CD4-positive, CD25-positive, alpha-beta regulatory T cell (primary cell): Measurements from ENCODE around the gene GATM. TPM values are rescaled to one million over a fixed set of nuclear protein-coding genes. Genes with fewer than 3 reads are reported as not detected.
A peak's percentile ranks its signal among the peaks of the same experiment; 100 is the strongest.

Experiments
- ATAC-seq, 2 donors: fragments of 150-1000 bp; cut with Tn5 transposase; one replicate each; pipeline ENCODE4 v1.10.0; 2021; ENCODE audit warnings: low read depth in 2 of 2, moderate number of reproducible peaks in 2 of 2, moderate library complexity in 1 of 2
- DNase-seq, 3 donors: peaks; one replicate each; pipeline versions ENCODE4 v3.0.0 to v3.0.0-alpha.2; 2012 to 2022; ENCODE audit warnings: mixed read lengths in 1 of 3
- H3K27ac ChIP-seq: one replicate; pipeline ENCODE4 v1.7.0; 2013; ENCODE audit warnings: mild to moderate bottlenecking, low read length; ENCODE audit not compliant: insufficient read depth, poor library complexity, severe bottlenecking
- H3K27me3 ChIP-seq: one replicate; pipeline ENCODE4 v1.7.0; 2013; ENCODE audit warnings: low read length; ENCODE audit not compliant: control insufficient read depth, insufficient read depth
- H3K36me3 ChIP-seq: one replicate; pipeline ENCODE4 v1.7.0; 2013; ENCODE audit warnings: mild to moderate bottlenecking, low read length, moderate library complexity; ENCODE audit not compliant: control insufficient read depth, insufficient read depth
- H3K4me1 ChIP-seq: 2 replicates; pipeline ENCODE4 v1.7.0; 2013; ENCODE audit warnings: mild to moderate bottlenecking, low read length; ENCODE audit not compliant: insufficient read depth, control insufficient read depth, poor library complexity, severe bottlenecking
- H3K4me3 ChIP-seq: one replicate; pipeline ENCODE4 v1.7.0; 2013; ENCODE audit warnings: low read depth, mild to moderate bottlenecking, low read length, moderate library complexity
- H3K9me3 ChIP-seq, 2 experiments: 1 replicate in 1 of 2; 2 replicates in 1 of 2; pipeline ENCODE4 v1.7.0; 2013; ENCODE audit warnings: low read length in 2 of 2, mild to moderate bottlenecking in 1 of 2, moderate library complexity in 1 of 2; ENCODE audit not compliant: control insufficient read depth in 2 of 2
- H3K27ac Mint-ChIP-seq, 3 donors: one replicate each; pipeline ENCODE4 v1.8.0; 2020 to 2022; ENCODE audit warnings: mild to moderate bottlenecking in 3 of 3, mixed read lengths in 3 of 3, moderate library complexity in 2 of 3
- H3K27me3 Mint-ChIP-seq: one replicate; pipeline ENCODE4 v1.8.0; 2022; ENCODE audit warnings: mild to moderate bottlenecking, mixed read lengths
- H3K36me3 Mint-ChIP-seq: one replicate; pipeline ENCODE4 v1.8.0; 2020; ENCODE audit warnings: mixed read lengths
- H3K4me1 Mint-ChIP-seq, 4 donors: one replicate each; pipeline ENCODE4 v1.8.0; 2020 to 2022; ENCODE audit warnings: mixed read lengths in 4 of 4, mild to moderate bottlenecking in 1 of 4
- H3K4me3 Mint-ChIP-seq, 4 donors: one replicate each; pipeline ENCODE4 v1.8.0; 2020 to 2022; ENCODE audit warnings: mild to moderate bottlenecking in 4 of 4, mixed read lengths in 4 of 4, moderate library complexity in 3 of 4
- H3K9me3 Mint-ChIP-seq, 7 donors: one replicate each; pipeline ENCODE4 v1.8.0; 2020 to 2022; ENCODE audit warnings: mixed read lengths in 7 of 7, mild to moderate bottlenecking in 3 of 7, moderate library complexity in 2 of 7
- polyA plus RNA-seq, 4 donors: library from polyadenylated mRNA; unstranded; fragments of 300-500 nt; fragmentation: Illumina TruSeq; gene quantifications; one replicate each; pipeline ENCODE4 v1.2.3, GENCODE V29; 2021
- total RNA-seq: library from RNA; stranded (reverse); gene quantifications from one replicate; pipeline ENCODE4 v1.2.3, GENCODE V29; 2022

GATM gene
- total and polyA plus RNA-seq, 5 donors from 2014 or later: 0.16 to 1.0 (median 0.86) TPM

DNA sequence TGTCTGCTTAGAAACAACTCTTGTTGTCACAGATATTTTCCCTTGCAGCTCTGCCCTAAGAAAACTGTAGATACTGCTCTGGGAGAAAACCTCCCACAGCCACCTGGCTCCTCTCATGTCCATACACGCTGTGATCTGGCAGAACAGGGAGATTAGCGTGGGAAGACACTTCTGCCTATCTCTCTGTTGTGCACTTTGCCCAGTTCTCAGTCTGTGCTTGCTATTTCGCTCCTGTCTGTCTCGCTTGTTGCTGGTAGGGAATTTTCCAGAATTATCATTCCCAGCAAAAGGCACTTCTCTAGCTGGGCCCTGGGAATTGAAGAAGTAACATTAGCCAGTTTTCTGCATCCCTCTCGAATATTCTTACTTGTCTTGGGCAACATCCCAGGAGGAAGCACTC, 8.1 kb upstream of the GATM start:
- Mint-ChIP-seq H3K4me3 (no peak overlapping the region), H3K27me3 (peaks cover 62% of the 10 kb centered on the region), H3K27ac (no peak overlapping the region), H3K4me1 (no peaks in the 10 kb centered on the region), H3K36me3 (no peaks in the 10 kb centered on the region), H3K9me3 (no peaks in the 10 kb centered on the region)
- DNase-seq (no peak), ATAC-seq (no peak)
- no peak overlapping the region for H3K4me3 ChIP-seq
- no peaks in the 10 kb centered on the region for H3K36me3 ChIP-seq
- H3K27ac ChIP-seq: no peak overlapping the region
- peaks cover 24% of the 10 kb centered on the region for H3K27me3 ChIP-seq
- H3K4me1 ChIP-seq: no peaks in the 10 kb centered on the region
- H3K9me3 ChIP-seq: no peaks in the 10 kb centered on the region

DNA sequence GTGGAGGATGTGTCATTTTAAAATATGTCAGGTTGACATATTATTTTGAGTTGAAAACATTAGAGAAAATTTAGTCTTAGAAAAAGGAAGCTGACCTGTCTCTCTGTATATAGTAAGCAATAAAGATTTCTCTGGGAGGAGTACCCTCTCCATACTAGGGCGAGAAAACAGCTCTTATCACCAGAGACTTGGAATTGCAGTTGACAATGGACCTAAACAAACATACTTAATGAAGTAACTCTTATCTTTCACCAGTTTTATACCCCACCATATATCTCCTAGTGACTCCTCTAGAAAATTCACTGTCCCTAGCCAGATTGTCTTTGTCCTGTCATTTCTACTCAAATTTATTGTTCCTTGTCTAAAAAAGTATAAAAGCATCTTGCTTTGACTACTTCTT, 7.2 kb upstream of the GATM start:
- no peak for ATAC-seq
- H3K27me3 ChIP-seq: peaks cover 22% of the 10 kb centered on the region
- H3K36me3 Mint-ChIP-seq: no peaks in the 10 kb centered on the region
- H3K27me3 Mint-ChIP-seq: peaks cover 67% of the 10 kb centered on the region
- no peak for DNase-seq
- H3K4me3 ChIP-seq: no peak overlapping the region
- H3K9me3 ChIP-seq: no peaks in the 10 kb centered on the region
- H3K4me1 ChIP-seq: no peaks in the 10 kb centered on the region
- H3K27ac Mint-ChIP-seq: no peak overlapping the region
- no peaks in the 10 kb centered on the region for H3K36me3 ChIP-seq
- H3K4me1 Mint-ChIP-seq: peaks cover 0 to 4% (median 0%) of the 10 kb centered on the region in 4 donors
- no peak overlapping the region for H3K27ac ChIP-seq
- no peak overlapping the region for H3K4me3 Mint-ChIP-seq
- no peaks in the 10 kb centered on the region for H3K9me3 Mint-ChIP-seq

DNA sequence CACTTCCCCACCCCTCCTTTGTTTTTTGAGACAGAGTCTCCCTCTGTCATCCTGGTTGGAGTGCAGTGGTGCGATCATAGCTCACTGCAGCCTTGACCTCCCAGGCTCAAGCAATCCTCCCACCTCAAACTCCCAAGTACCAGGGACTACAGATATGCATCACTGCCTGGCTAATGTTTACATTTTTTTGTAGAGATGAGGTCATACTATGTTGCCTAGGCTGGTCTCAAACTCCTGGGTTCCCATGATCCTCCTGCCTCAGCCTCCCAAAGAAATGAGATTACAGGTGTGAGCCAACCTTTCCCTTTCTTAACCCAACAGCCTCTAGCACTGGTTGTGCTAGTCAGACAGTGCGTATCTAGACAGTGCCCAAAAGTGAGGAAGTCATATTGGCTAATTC, 6.4 kb upstream of the GATM start:
- DNase-seq (no peak), ATAC-seq (no peak)
- Mint-ChIP-seq H3K4me3 (no peak overlapping the region), H3K27me3 (peaks cover 68% of the 10 kb centered on the region), H3K9me3 (no peaks in the 10 kb centered on the region), H3K27ac (no peak overlapping the region), H3K36me3 (no peaks in the 10 kb centered on the region), H3K4me1 (peaks cover 0 to 4% (median 0%) of the 10 kb centered on the region in 4 donors)
- no peak overlapping the region for H3K27ac ChIP-seq
- H3K27me3 ChIP-seq: peaks cover 18% of the 10 kb centered on the region
- H3K9me3 ChIP-seq: no peaks in the 10 kb centered on the region
- no peak overlapping the region for H3K4me3 ChIP-seq
- H3K36me3 ChIP-seq: no peaks in the 10 kb centered on the region
- H3K4me1 ChIP-seq: no peaks in the 10 kb centered on the region

DNA sequence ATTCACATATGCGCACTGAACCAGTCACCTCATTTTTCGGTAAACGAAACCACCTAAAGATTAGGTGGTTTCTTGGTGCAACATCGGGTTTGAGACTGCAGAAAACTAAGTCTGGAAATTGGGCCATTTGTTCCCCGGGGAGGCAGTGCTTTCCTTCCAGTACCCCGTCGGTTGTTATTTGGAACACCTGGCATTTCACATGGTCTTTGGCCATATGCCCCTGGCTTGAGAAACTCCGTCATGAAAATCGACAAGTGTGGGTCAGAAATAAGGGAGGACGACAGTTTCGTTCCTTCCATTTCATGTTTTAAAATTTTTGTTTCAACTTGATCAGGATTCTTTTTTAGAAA, 544 bp upstream of the GATM start:
- H3K9me3 Mint-ChIP-seq: peaks cover 0 to 6% (median 0%) of the 10 kb centered on the region in 7 donors
- Histone ChIP-seq H3K27ac (no peak overlapping the region), H3K36me3 (no peaks in the 10 kb centered on the region), H3K4me3 (peak overlapping the region; percentile 28), H3K9me3 (no peaks in the 10 kb centered on the region), H3K27me3 (peaks cover 35% of the 10 kb centered on the region), H3K4me1 (peaks cover 20% of the 10 kb centered on the region)
- peak overlapping the region; percentile 5 to 73 (median 32) for H3K4me3 Mint-ChIP-seq
- peaks cover 78% of the 10 kb centered on the region for H3K27me3 Mint-ChIP-seq
- H3K27ac Mint-ChIP-seq: no peak overlapping the region
- H3K36me3 Mint-ChIP-seq: no peaks in the 10 kb centered on the region
- H3K4me1 Mint-ChIP-seq: peaks cover 4 to 17% (median 11%) of the 10 kb centered on the region in 4 donors
- no peak for ATAC-seq
- DNase-seq: no peak

DNA sequence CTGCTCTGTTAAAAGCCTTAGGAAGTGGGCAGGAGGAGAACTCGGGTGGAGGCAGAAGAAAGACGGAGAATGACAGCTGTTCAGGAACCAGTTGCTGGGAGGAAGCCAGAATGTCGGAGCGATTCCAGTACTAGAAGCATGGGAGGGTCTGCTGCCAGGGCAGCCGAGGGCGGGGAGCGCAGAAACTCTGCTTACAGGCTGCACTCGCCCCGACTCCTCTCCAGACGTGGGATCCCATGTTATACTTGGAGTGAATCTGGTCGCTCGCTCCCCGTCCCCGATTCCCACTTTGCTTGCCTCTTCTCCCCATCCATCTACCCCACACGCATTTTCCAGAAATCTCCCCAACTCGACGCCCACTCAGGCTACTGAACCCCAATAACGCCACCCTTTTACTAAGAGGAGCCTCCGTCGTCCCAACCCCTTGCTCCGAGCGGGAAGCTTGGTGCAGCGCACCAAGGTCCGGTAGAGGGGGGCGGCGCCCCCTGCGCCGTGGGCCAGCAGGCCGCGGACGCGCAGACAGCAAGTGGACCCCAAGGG, 665 bp downstream of the GATM start:
- DNase-seq: no peak
- no peak for ATAC-seq
- no peak overlapping the region for H3K27ac Mint-ChIP-seq
- no peaks in the 10 kb centered on the region for H3K36me3 Mint-ChIP-seq
- peak overlapping the region in 3 of 4 donors; percentile 67 to 78 (median 76) for H3K4me3 Mint-ChIP-seq
- H3K27me3 Mint-ChIP-seq: peaks cover 87% of the 10 kb centered on the region
- Histone ChIP-seq H3K9me3 (no peaks in the 10 kb centered on the region), H3K27ac (no peak overlapping the region), H3K4me1 (peaks cover 20% of the 10 kb centered on the region), H3K27me3 (peaks cover 33% of the 10 kb centered on the region), H3K36me3 (no peaks in the 10 kb centered on the region), H3K4me3 (peak overlapping the region; percentile 16)
- H3K4me1 Mint-ChIP-seq: peaks cover 4 to 17% (median 11%) of the 10 kb centered on the region in 4 donors
- peaks cover 0 to 6% (median 0%) of the 10 kb centered on the region in 7 donors for H3K9me3 Mint-ChIP-seq

DNA sequence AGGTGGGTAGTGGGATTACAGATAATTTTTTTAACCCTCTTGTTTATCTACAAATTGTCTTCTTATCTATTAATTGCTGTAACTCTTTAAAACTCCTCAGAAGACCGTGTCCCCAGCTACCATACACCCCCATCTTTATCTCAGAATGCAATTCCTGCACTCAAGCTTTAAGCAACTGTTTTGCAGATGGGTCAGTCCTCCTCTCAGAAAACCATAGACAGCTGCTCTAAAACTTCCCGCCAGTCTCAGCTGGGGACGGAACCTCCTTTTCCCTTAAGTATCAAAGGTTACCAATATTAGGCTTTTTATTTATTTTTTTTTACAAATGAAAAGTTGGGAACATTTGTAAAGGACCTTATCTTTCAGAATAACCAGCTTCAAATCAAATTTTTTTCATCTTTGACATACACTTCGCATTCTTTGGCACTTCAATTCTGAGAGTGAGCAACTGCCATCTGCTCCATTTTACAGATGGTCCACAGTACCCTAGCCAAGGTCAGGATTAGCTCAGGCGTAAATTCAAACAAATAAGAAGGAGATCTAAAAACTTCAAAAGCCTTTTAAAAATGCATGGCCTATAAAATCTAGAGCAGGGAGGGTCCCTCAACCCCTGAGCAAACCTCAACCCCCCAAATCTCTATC, 1.3 kb downstream of the GATM start:
- DNase-seq: no peak
- H3K4me3 Mint-ChIP-seq: peak overlapping the region; percentile 16 to 78 (median 72)
- no peak overlapping the region for H3K27ac Mint-ChIP-seq
- H3K4me3 ChIP-seq: no peak overlapping the region
- no peak overlapping the region for H3K27ac ChIP-seq
- peaks cover 0 to 6% (median 0%) of the 10 kb centered on the region in 7 donors for H3K9me3 Mint-ChIP-seq
- H3K4me1 ChIP-seq: peaks cover 20% of the 10 kb centered on the region
- no peaks in the 10 kb centered on the region for H3K36me3 Mint-ChIP-seq
- no peak for ATAC-seq
- peaks cover 4 to 17% (median 11%) of the 10 kb centered on the region in 4 donors for H3K4me1 Mint-ChIP-seq
- H3K27me3 Mint-ChIP-seq: peaks cover 91% of the 10 kb centered on the region
- H3K36me3 ChIP-seq: no peaks in the 10 kb centered on the region
- H3K9me3 ChIP-seq: no peaks in the 10 kb centered on the region
- H3K27me3 ChIP-seq: peaks cover 32% of the 10 kb centered on the region

DNA sequence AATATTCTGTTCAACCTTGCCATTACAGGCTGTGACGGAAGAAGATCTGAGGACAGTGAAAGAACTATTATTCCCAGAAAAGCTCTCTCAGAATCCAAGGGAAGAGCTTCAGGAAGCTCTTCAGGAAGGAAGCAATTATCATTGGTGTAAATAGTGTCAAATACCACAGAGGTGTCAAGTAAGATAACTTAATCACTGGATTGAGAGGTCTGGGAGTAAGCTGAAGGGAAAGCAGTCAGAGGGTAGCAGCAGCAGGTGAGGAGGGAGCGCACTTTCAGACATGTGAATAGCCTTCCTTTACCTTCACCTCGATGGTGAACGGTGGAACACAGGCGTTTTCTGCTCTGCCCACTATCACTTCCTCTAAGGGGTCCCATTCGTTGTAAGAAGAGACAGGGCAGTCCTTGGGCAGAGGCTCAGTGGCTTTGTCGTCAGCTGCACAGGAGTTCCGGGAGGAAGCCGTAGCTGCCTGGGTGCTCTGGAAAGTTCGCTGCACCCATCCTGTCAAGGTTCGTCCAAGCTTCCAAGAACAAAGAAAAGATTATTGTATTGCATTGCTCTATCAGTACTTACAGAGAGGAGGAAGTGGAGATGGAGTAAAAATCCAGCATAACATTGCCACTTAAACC, 1.9 kb downstream of the GATM start:
- Mint-ChIP-seq H3K27me3 (peaks cover 89% of the 10 kb centered on the region), H3K4me1 (peaks cover 4 to 17% (median 11%) of the 10 kb centered on the region in 4 donors)
- no peak for ATAC-seq

More for the DNA sequence above, 1.9 kb downstream of the GATM start:
- H3K27ac Mint-ChIP-seq: no peak overlapping the region
- peaks cover 0 to 6% (median 0%) of the 10 kb centered on the region in 7 donors for H3K9me3 Mint-ChIP-seq
- peak overlapping the region in 3 of 4 donors; percentile 16 to 39 (median 20) for H3K4me3 Mint-ChIP-seq
- Histone ChIP-seq H3K27ac (no peak overlapping the region), H3K27me3 (peaks cover 32% of the 10 kb centered on the region), H3K9me3 (no peaks in the 10 kb centered on the region), H3K4me3 (no peak overlapping the region), H3K36me3 (no peaks in the 10 kb centered on the region), H3K4me1 (peaks cover 20% of the 10 kb centered on the region)
- H3K36me3 Mint-ChIP-seq: no peaks in the 10 kb centered on the region
- DNase-seq: no peak
